ENCODE results near the gene TMEM132E. TPM values are rescaled to one million over a fixed set of nuclear protein-coding genes. Genes with fewer than 3 reads are reported as not detected.

Gene TMEM132E
- total RNA-seq, 2 donors from 2014 or later, result 0.15 TPM; not detected in 1

GRCh38 chr17:34654881-34655276 is 75.5 kb downstream of the TMEM132E start:
- no peak overlapping the region for H3K4me3 Mint-ChIP-seq
- no peak overlapping the region for H3K27ac Mint-ChIP-seq
- no peaks in the 10 kb centered on the region for H3K9me3 Mint-ChIP-seq
- no peak overlapping the region for H3K4me3 ChIP-seq (ENCODE audit: low read length)
- no peaks in the 10 kb centered on the region for H3K36me3 ChIP-seq (ENCODE audit: control insufficient read depth, insufficient read depth, low read length)
- 84 to 93% methylated on average over 2 to 3 of the region's 3 CpGs for WGBS, 2 experiments (ENCODE audit: insufficient coverage in 1 of 2, insufficient read length in 1 of 2)
- H3K27ac ChIP-seq (ENCODE audit: low read depth, low read length), result no peak overlapping the region
- H3K27me3 Mint-ChIP-seq (ENCODE audit: insufficient read depth), result no peaks in the 10 kb centered on the region
- H3K9me3 ChIP-seq (ENCODE audit: control insufficient read depth, low read length), result no peaks in the 10 kb centered on the region
- H3K36me3 Mint-ChIP-seq (ENCODE audit: low read depth), result no peaks in the 10 kb centered on the region
- H3K4me1 Mint-ChIP-seq, result peaks cover 39% of the 10 kb centered on the region
- peaks cover 29% of the 10 kb centered on the region for H3K4me1 ChIP-seq (ENCODE audit: control insufficient read depth, insufficient read depth, low read length)
- H3K27me3 ChIP-seq (ENCODE audit: control insufficient read depth, insufficient read depth, low read length, poor library complexity, severe bottlenecking), result no peaks in the 10 kb centered on the region
- H3K9ac ChIP-seq (ENCODE audit: extremely low read depth, low read length, poor library complexity, severe bottlenecking), result no peak overlapping the region
- no peak for DNase-seq
- no peak for TF ChIP-seq CTCF (conservative IDR thresholded peaks at IDR 0.05)

- 86 to 95% methylated on average over 2 to 3 of the region's 4 CpGs for WGBS, 2 experiments (ENCODE audit: insufficient coverage in 1 of 2, insufficient read length in 1 of 2)
- Histone ChIP-seq H3K9ac (ENCODE audit: extremely low read depth, low read length, poor library complexity, severe bottlenecking) (no peak overlapping the region), H3K36me3 (ENCODE audit: control insufficient read depth, insufficient read depth, low read length) (no peaks in the 10 kb centered on the region), H3K27ac (ENCODE audit: low read depth, low read length) (no peak overlapping the region), H3K4me3 (ENCODE audit: low read length) (no peak overlapping the region), H3K4me1 (ENCODE audit: control insufficient read depth, insufficient read depth, low read length) (peaks cover 22% of the 10 kb centered on the region), H3K27me3 (ENCODE audit: control insufficient read depth, insufficient read depth, low read length, poor library complexity, severe bottlenecking) (no peaks in the 10 kb centered on the region), H3K9me3 (ENCODE audit: control insufficient read depth, low read length) (no peaks in the 10 kb centered on the region)
- Mint-ChIP-seq H3K27ac (no peak overlapping the region), H3K4me3 (no peak overlapping the region), H3K4me1 (peaks cover 36% of the 10 kb centered on the region), H3K9me3 (no peaks in the 10 kb centered on the region), H3K36me3 (ENCODE audit: low read depth) (no peaks in the 10 kb centered on the region), H3K27me3 (ENCODE audit: insufficient read depth) (no peaks in the 10 kb centered on the region)
- DNase-seq, result no peak
- TF ChIP-seq CTCF (conservative IDR thresholded peaks at IDR 0.05), result no peak
Observed at GRCh38 chr17:34656801-34657200, 77.4 kb downstream of the TMEM132E start.

GRCh38 chr17:34658811-34659560 is 79.6 kb downstream of the TMEM132E start:
- H3K4me1 Mint-ChIP-seq, result peaks cover 17% of the 10 kb centered on the region
- no peak overlapping the region for H3K9ac ChIP-seq (ENCODE audit: extremely low read depth, low read length, poor library complexity, severe bottlenecking)
- H3K36me3 Mint-ChIP-seq (ENCODE audit: low read depth), result no peaks in the 10 kb centered on the region
- H3K9me3 Mint-ChIP-seq, result no peaks in the 10 kb centered on the region
- TF ChIP-seq CTCF (conservative IDR thresholded peaks at IDR 0.05), result no peak
- H3K4me3 Mint-ChIP-seq, result no peak overlapping the region
- DNase-seq, result no peak
- H3K27ac ChIP-seq (ENCODE audit: low read depth, low read length), result no peak overlapping the region
- H3K27me3 Mint-ChIP-seq (ENCODE audit: insufficient read depth), result no peaks in the 10 kb centered on the region
- H3K27ac Mint-ChIP-seq, result no peak overlapping the region
- H3K27me3 ChIP-seq (ENCODE audit: control insufficient read depth, insufficient read depth, low read length, poor library complexity, severe bottlenecking), result no peaks in the 10 kb centered on the region
- H3K36me3 ChIP-seq (ENCODE audit: control insufficient read depth, insufficient read depth, low read length), result no peaks in the 10 kb centered on the region
- H3K4me1 ChIP-seq (ENCODE audit: control insufficient read depth, insufficient read depth, low read length), result peaks cover 10% of the 10 kb centered on the region
- no peaks in the 10 kb centered on the region for H3K9me3 ChIP-seq (ENCODE audit: control insufficient read depth, low read length)
- 90 to 94% methylated on average over 7 to 10 of the region's 10 CpGs for WGBS, 2 experiments (ENCODE audit: insufficient coverage in 1 of 2, insufficient read length in 1 of 2)
- H3K4me3 ChIP-seq (ENCODE audit: low read length), result no peak overlapping the region
